BLaER1 treated with 17β-estradiol and CSF1 and Interleukin-3, amounts not matched to agents 10 nM and 100 nM (cell line): ENCODE results near the gene CASP2.
"Not testable (repeated sequence)": the region's sequence is repeated elsewhere in the genome, so short reads cannot be mapped to it uniquely, and the experiment has no call there.

Experiments
- H3K27ac ChIP-seq, 11 experiments: shearing (Covaris generic); formaldehyde crosslinking; 2 replicates each; pipeline ENCODE4 v1.8.1; 2022
- H3K27me3 ChIP-seq, 11 experiments: shearing (Covaris generic); formaldehyde crosslinking; 2 replicates each; pipeline ENCODE4 v1.8.1; 2022
- H3K36me3 ChIP-seq, 11 experiments: shearing (Covaris generic); formaldehyde crosslinking; 2 replicates each; pipeline ENCODE4 v1.8.1; 2022
- H3K4me1 ChIP-seq, 10 experiments: shearing (Covaris generic); formaldehyde crosslinking; 2 replicates each; pipeline ENCODE4 v1.8.1; 2022
- H3K4me2 ChIP-seq, 11 experiments: shearing (Covaris generic); formaldehyde crosslinking; 2 replicates each; pipeline ENCODE4 v1.8.1; 2022
- H3K4me3 ChIP-seq, 10 experiments: shearing (Covaris generic); formaldehyde crosslinking; 2 replicates each; pipeline ENCODE4 v1.8.1; 2022
- H3K9ac ChIP-seq, 11 experiments: shearing (Covaris generic); formaldehyde crosslinking; 2 replicates each; pipeline ENCODE4 v1.8.1; 2022
- H3K9me3 ChIP-seq, 11 experiments: shearing (Covaris generic); formaldehyde crosslinking; replicated peaks in 1 of 11; 2 replicates each; pipeline ENCODE4 v1.8.1; 2022
- H4K20me1 ChIP-seq, 11 experiments: shearing (Covaris generic); formaldehyde crosslinking; 2 replicates each; pipeline ENCODE4 v1.8.1; 2022
- Cebpa-rat ChIP-seq, 11 experiments: shearing (Covaris generic); IDR thresholded peaks; 2 replicates each; pipeline ENCODE4 v1.8.1; 2022

The CASP2 gene

DNA sequence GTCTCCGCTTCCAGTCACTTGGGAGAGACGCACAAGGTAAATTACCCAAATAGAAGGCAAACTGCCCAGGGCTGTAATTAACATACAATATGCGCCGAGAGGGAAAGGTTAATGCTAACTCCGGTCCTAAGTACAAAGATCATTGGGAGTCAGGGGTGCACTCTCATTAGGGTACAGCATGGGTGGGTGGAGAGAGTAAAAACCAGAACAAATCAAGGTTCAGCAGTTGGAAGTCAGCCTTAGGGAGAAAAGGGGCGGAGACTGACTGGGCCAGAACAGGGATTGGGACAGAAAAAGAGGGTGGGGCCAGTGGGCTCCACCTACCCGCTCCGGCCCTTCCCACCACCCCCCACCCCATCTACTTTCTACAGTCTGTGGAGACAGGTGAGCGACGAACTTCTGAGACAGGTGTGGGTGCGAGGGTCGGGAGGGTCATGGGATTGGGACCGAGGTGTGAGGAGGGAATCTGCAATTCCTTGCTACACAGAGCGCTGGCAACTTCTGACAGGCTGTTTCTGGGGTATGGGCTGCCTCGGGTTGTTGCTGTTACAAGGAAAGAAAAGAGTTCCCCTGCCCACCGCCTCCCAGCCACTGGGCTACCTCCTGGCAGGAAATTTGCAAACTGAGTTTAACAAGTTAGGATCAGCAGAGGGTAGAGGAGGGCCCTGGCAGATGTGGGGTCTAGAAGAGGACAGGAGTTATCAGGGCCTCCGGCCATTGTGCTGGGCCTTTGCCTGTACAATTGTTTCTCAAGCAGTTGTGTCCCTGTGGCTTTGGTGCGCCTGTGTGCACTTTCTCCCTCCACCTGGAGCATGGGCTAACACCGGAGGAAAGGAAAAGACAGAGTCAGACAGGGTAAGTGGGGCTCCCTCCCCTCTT is 3.3 kb upstream of the CASP2 start, which contains the start of gene TMEM139:
Gene TMEM139, plus strand, starts transcription at position 368 of the 879 bp plus-strand sequence. CDS start 1,000 bp downstream, outside the sequence.
- peaks cover 0 to 12% (median 5%) of the 10 kb centered on the region in 11 experiments; a peak in 15 of 22 replicates for H4K20me1 ChIP-seq
- H3K4me2 ChIP-seq = peak within 1 kb of the TSS in 6 of 11 experiments; percentile 0 to 36 (median 16); a peak in 6 of 22 replicates
- H3K27ac ChIP-seq = no peak within 1 kb of the TSS
- no peak for TF ChIP-seq Cebpa-rat (IDR thresholded peaks at IDR 0.05)
- peaks cover 0 to 4% (median 0%) of the 10 kb centered on the region in 11 experiments; a peak in 5 of 22 replicates for H3K36me3 ChIP-seq
- H3K4me3 ChIP-seq = no peak within 1 kb of the TSS
- H3K27me3 ChIP-seq = no peaks in the 10 kb centered on the region
- peaks cover 6 to 29% (median 19%) of the 10 kb centered on the region in 10 experiments for H3K4me1 ChIP-seq
- H3K9ac ChIP-seq = no peak within 1 kb of the TSS
- peaks cover 0 to 15% (median 0%) of the 10 kb centered on the region in 11 experiments; a peak in 11 of 22 replicates for H3K9me3 ChIP-seq

DNA sequence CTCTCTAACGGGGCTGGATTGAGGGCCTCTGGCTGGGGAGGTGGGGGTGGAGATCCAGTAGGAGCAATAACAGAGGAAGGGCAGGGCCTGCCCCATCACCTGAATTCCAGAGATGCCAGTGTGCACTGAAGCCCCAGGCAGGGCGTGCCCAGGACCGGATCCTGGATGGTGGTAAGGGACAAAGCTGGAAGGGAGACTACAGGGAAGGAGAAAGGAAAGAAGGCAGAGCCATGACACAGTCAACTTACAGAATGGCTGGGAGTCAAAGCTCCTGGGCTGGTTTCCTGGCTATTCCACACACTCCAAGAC is 2.7 kb upstream of the CASP2 start:
- Histone ChIP-seq H3K27ac (no peak overlapping the region), H4K20me1 (peaks cover 0 to 18% (median 11%) of the 10 kb centered on the region in 11 experiments; a peak in 18 of 22 replicates), H3K36me3 (peaks cover 0 to 10% (median 6%) of the 10 kb centered on the region in 11 experiments; a peak in 14 of 22 replicates), H3K27me3 (no peaks in the 10 kb centered on the region), H3K4me2 (no peak overlapping the region), H3K4me3 (no peak overlapping the region), H3K9me3 (peaks cover 0 to 15% (median 0%) of the 10 kb centered on the region in 11 experiments; a peak in 11 of 22 replicates), H3K4me1 (peaks cover 12 to 29% (median 25%) of the 10 kb centered on the region in 10 experiments), H3K9ac (no peak overlapping the region)
- no peak for TF ChIP-seq Cebpa-rat (IDR thresholded peaks at IDR 0.05)

DNA sequence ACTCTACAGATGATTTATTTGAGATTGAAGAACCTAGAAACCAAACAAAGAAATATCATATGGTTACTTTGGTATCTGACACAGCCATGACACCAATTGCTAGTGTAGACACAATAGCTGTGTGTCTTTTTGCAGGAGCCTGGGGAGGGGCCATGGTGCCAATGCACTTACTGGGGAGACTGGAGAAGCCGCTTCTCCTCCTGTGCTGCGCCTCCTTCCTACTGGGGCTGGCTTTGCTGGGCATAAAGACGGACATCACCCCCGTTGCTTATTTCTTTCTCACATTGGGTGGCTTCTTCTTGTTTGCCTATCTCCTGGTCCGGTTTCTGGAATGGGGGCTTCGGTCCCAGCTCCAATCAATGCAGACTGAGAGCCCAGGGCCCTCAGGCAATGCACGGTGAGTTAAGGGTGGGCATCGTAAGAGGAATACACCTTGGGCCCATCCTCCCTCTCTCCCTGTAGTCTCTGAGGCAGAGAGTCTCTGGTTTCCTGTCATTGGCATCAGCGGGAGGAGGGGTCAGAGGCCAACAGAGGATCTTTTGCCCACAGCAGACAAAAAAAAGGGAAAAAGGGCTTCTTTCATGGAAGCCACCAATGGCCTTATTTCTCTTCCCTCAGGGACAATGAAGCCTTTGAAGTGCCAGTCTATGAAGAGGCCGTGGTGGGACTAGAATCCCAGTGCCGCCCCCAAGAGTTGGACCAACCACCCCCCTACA is 2.2 kb upstream of the CASP2 start:
- peaks cover 0 to 24% (median 16%) of the 10 kb centered on the region in 11 experiments; a peak in 19 of 22 replicates for H4K20me1 ChIP-seq
- H3K27me3 ChIP-seq = no peaks in the 10 kb centered on the region
- no peak overlapping the region for H3K4me3 ChIP-seq
- H3K36me3 ChIP-seq = peaks cover 0 to 16% (median 11%) of the 10 kb centered on the region in 11 experiments; a peak in 14 of 22 replicates
- peaks cover 17 to 31% (median 29%) of the 10 kb centered on the region in 10 experiments for H3K4me1 ChIP-seq
- no peak for TF ChIP-seq Cebpa-rat (IDR thresholded peaks at IDR 0.05)
- H3K27ac ChIP-seq = no peak overlapping the region
- H3K4me2 ChIP-seq = no peak overlapping the region
- H3K9me3 ChIP-seq = peaks cover 0 to 15% (median 0%) of the 10 kb centered on the region in 11 experiments; a peak in 11 of 22 replicates
- no peak overlapping the region for H3K9ac ChIP-seq

DNA sequence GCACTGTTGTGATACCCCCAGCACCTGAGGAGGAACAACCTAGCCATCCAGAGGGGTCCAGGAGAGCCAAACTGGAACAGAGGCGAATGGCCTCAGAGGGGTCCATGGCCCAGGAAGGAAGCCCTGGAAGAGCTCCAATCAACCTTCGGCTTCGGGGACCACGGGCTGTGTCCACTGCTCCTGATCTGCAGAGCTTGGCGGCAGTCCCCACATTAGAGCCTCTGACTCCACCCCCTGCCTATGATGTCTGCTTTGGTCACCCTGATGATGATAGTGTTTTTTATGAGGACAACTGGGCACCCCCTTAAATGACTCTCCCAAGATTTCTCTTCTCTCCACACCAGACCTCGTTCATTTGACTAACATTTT is 1.6 kb upstream of the CASP2 start:
- Histone ChIP-seq H3K9me3 (peaks cover 0 to 15% (median 0%) of the 10 kb centered on the region in 11 experiments; a peak in 11 of 22 replicates), H3K27me3 (no peaks in the 10 kb centered on the region), H3K36me3 (peaks cover 3 to 21% (median 16%) of the 10 kb centered on the region in 11 experiments; a peak in 21 of 22 replicates), H4K20me1 (peaks cover 0 to 29% (median 21%) of the 10 kb centered on the region in 11 experiments; a peak in 19 of 22 replicates), H3K4me2 (no peak overlapping the region), H3K4me1 (peaks cover 19 to 36% (median 32%) of the 10 kb centered on the region in 10 experiments), H3K4me3 (no peak overlapping the region), H3K9ac (no peak overlapping the region), H3K27ac (no peak overlapping the region)
- TF ChIP-seq Cebpa-rat (IDR thresholded peaks at IDR 0.05) = no peak

DNA sequence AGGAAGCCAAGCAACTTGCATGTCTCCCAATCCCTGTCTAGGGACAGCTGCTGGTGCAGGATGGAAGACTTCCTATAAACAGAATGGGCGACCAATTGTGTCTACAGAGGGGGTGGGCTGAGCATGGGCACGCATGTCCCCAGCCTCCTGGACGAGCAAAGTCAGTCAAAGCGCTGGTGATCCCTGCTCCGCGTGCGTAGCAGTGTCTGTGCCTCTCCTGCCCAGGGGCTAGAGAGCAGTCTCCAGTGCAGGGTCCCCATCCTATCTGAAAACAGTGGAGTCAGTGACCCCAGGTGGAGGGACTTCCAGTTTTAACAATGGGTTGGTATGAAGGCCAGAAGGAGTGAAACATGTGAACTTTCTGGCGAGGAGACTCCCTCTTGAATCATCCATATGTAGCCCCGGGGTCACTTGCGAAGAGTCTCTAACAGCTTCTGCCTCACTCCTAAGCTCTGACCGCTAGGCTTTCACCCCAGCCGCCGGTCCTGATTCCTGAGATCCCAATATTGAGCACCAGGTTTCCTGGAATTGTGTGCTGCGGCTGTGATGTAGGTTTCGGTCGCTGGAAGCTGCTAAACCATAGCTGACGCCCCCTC is 714 bp upstream of the CASP2 start:
- Histone ChIP-seq H3K9me3 (peaks cover 0 to 15% (median 0%) of the 10 kb centered on the region in 11 experiments; a peak in 11 of 22 replicates), H3K36me3 (peaks cover 12 to 30% (median 26%) of the 10 kb centered on the region in 11 experiments), H3K27ac (peak overlapping the region in 10 of 11 experiments; percentile 24 to 98 (median 92); a peak in 17 of 22 replicates), H3K27me3 (no peaks in the 10 kb centered on the region), H3K4me2 (peak overlapping the region; percentile 10 to 79 (median 56); a peak in 19 of 22 replicates), H4K20me1 (peaks cover 0 to 38% (median 29%) of the 10 kb centered on the region in 11 experiments; a peak in 19 of 22 replicates), H3K9ac (peak overlapping the region in 7 of 11 experiments; percentile 7 to 58 (median 44); a peak in 8 of 22 replicates), H3K4me1 (peaks cover 19 to 46% (median 34%) of the 10 kb centered on the region in 10 experiments), H3K4me3 (peak overlapping the region in 9 of 10 experiments; percentile 86 to 99 (median 91); a peak in 13 of 20 replicates)
- TF ChIP-seq Cebpa-rat (IDR thresholded peaks at IDR 0.05) = no peak

DNA sequence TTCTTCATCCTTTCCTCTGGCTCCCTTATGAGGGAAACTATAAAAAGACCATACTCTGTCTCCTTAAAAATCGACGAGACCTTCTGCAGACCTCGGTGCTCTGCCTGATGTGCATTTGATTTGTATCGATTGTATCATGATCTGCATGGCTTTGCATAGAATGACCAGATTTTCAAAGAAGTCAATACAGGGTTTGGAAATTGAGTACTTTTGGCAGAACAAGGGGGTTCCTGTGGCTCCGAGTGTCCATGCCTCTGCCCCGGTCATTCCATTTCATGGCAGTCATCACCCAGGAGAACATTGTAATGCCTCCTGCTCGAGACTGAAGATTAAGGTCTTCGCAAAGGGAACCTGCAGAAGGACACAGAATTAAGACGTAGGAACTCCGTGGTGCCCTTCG is 685 bp downstream of the CASP2 start:
- Histone ChIP-seq H3K27me3 (no peaks in the 10 kb centered on the region), H3K4me1 (peaks cover 19 to 53% (median 36%) of the 10 kb centered on the region in 10 experiments), H3K27ac (peak overlapping the region; percentile 79 to 98 (median 96); a peak in 21 of 22 replicates), H3K4me3 (peak overlapping the region; percentile 86 to 99 (median 93)), H3K36me3 (peaks cover 26 to 44% (median 40%) of the 10 kb centered on the region in 11 experiments), H3K9ac (peak overlapping the region; percentile 89 to 99 (median 96)), H3K9me3 (peaks cover 0 to 15% (median 0%) of the 10 kb centered on the region in 11 experiments; a peak in 11 of 22 replicates), H4K20me1 (peaks cover 0 to 52% (median 42%) of the 10 kb centered on the region in 11 experiments; a peak in 19 of 22 replicates), H3K4me2 (peak overlapping the region; percentile 75 to 94 (median 89))
- no peak for TF ChIP-seq Cebpa-rat (IDR thresholded peaks at IDR 0.05)

DNA sequence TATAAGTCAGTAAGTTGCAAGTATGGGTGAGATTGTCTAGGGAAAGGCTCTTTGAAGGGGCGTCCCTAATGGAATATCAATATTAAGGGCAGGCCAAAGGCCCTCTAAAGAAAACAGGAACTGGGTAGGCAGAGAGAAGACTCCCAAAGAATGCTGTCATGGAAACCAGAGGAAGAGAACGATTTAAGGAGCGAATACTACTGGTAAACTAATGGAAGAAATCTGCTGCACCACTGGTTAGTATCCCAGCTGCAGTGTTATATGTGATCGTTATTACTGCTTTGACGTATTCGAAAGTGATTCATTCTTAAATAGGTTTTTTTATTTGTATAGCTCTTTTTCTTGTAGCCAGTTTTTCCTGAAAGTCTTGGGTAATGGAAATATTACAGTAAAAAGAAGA is 1.3 kb downstream of the CASP2 start:
- H3K27me3 ChIP-seq = no peaks in the 10 kb centered on the region

DNA sequence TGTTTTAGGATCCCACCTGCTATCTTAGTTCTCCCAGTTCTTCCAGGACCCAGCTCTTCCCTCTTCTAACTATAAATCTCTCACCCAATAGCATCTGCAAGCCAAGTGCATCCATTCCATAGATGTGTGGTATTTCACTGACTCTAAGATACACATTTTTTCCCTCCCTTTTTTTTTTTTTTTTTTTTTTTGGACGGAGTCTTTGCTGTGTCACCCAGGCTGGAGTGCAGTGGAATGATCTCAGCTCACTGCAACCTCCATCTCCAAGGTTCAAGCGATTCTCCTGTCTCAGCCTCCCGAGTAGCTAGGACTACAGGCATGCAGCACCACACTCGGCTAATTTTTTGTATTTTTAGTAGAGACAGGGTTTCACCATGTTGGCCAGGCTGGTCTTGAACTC is 1.7 kb downstream of the CASP2 start:
- Histone ChIP-seq H4K20me1 (peaks cover 0 to 63% (median 52%) of the 10 kb centered on the region in 11 experiments; a peak in 19 of 22 replicates), H3K36me3 (peaks cover 36 to 55% (median 50%) of the 10 kb centered on the region in 11 experiments), H3K9me3 (peaks cover 0 to 15% (median 0%) of the 10 kb centered on the region in 11 experiments; a peak in 11 of 22 replicates), H3K4me2 (peak overlapping the region; percentile 75 to 94 (median 89)), H3K4me3 (peak overlapping the region; percentile 86 to 99 (median 93)), H3K9ac (peak overlapping the region in 9 of 11 experiments; percentile 33 to 99 (median 96); a peak in 15 of 22 replicates), H3K4me1 (peaks cover 19 to 62% (median 40%) of the 10 kb centered on the region in 10 experiments), H3K27ac (peak overlapping the region in 1 of 11 experiments; percentile 89; a peak in 2 of 22 replicates)
- H3K27me3 ChIP-seq = not testable (repeated sequence)

More for the DNA sequence above, 1.3 kb downstream of the CASP2 start:
- Histone ChIP-seq H4K20me1 (peaks cover 0 to 58% (median 48%) of the 10 kb centered on the region in 11 experiments; a peak in 19 of 22 replicates), H3K4me1 (peaks cover 19 to 57% (median 37%) of the 10 kb centered on the region in 10 experiments), H3K9ac (peak overlapping the region; percentile 89 to 99 (median 96)), H3K27ac (peak overlapping the region in 10 of 11 experiments; percentile 80 to 98 (median 96); a peak in 20 of 22 replicates), H3K4me3 (peak overlapping the region; percentile 86 to 99 (median 93)), H3K4me2 (peak overlapping the region; percentile 75 to 94 (median 89)), H3K9me3 (peaks cover 0 to 15% (median 0%) of the 10 kb centered on the region in 11 experiments; a peak in 11 of 22 replicates), H3K36me3 (peaks cover 32 to 50% (median 46%) of the 10 kb centered on the region in 11 experiments)
- TF ChIP-seq Cebpa-rat (IDR thresholded peaks at IDR 0.05) = no peak
